HG03108 (cell line): ENCODE results near the gene SFXN1.

Source experiments
- ATAC-seq: cut with Tn5 transposase; IDR thresholded peaks from one replicate; pipeline ENCODE4 v1.9.1; 2021; ENCODE audit warnings: moderate library complexity; ENCODE audit not compliant: unreplicated experiment

The SFXN1 gene

GRCh38 chr5:175567954-175568353 is 89.6 kb downstream of the SFXN1 start:
- no peak for ATAC-seq

GRCh38 chr5:175569701-175570100 is 91.3 kb downstream of the SFXN1 start:
- ATAC-seq, result no peak

GRCh38 chr5:175572886-175573285 is 94.5 kb downstream of the SFXN1 start:
- ATAC-seq, result no peak

GRCh38 chr5:175573493-175574269 is 95.3 kb downstream of the SFXN1 start:
- no peak for ATAC-seq

- no peak for ATAC-seq
Observed at GRCh38 chr5:175575301-175575700, 96.9 kb downstream of the SFXN1 start.

GRCh38 chr5:175576096-175576495 is 97.7 kb downstream of the SFXN1 start:
- no peak for ATAC-seq

- no peak for ATAC-seq
Observed at GRCh38 chr5:175576591-175576990, 98.2 kb downstream of the SFXN1 start.
